Measurements from ENCODE around the gene DGKH. TPM values are rescaled to one million over a fixed set of nuclear protein-coding genes. Genes with fewer than 3 reads are reported as not detected.

The DGKH gene
- total RNA-seq, 1 experiment from 2014 or later, result 9.2 TPM

DNA sequence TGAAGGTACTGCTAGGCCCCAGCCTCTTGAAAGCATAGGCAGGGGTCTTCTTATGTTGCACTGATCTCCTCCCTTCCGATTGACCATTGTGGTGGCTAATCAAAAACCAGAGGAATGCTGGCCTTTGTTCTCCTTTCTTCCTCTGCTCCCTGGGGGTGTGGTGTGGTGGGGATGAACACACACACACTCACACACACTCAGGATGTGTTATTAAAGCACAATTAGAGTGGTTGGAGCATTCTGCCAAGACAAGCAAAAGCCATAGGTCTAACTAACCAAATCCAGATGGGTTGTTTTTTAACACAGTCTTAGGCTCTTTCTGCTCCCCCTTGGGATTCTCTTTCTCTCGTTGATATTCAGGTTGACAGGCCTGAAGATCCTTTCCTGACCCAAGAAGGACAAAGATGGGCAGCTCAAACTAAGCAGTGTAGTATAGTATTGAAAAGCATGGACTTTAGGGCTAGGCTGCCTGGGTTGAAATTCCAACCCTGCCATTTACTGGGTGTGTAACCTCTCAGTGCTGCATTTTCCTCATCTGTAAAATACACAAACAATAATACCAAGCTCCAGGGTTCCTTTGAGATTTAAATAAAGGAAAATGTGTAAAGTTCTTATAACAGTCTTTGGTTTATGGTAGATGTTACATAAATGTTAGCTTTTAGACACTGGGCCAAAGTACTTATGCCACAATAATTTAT lies 25.5 kb upstream of the DGKH start:
- TF ChIP-seq, protein P1, sequence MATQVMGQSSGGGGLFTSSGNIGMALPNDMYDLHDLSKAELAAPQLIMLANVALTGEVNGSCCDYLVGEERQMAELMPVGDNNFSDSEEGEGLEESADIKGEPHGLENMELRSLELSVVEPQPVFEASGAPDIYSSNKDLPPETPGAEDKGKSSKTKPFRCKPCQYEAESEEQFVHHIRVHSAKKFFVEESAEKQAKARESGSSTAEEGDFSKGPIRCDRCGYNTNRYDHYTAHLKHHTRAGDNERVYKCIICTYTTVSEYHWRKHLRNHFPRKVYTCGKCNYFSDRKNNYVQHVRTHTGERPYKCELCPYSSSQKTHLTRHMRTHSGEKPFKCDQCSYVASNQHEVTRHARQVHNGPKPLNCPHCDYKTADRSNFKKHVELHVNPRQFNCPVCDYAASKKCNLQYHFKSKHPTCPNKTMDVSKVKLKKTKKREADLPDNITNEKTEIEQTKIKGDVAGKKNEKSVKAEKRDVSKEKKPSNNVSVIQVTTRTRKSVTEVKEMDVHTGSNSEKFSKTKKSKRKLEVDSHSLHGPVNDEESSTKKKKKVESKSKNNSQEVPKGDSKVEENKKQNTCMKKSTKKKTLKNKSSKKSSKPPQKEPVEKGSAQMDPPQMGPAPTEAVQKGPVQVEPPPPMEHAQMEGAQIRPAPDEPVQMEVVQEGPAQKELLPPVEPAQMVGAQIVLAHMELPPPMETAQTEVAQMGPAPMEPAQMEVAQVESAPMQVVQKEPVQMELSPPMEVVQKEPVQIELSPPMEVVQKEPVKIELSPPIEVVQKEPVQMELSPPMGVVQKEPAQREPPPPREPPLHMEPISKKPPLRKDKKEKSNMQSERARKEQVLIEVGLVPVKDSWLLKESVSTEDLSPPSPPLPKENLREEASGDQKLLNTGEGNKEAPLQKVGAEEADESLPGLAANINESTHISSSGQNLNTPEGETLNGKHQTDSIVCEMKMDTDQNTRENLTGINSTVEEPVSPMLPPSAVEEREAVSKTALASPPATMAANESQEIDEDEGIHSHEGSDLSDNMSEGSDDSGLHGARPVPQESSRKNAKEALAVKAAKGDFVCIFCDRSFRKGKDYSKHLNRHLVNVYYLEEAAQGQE (IDR thresholded peaks at IDR 0.05; ENCODE audit: low read depth), result no peak
- TF ChIP-seq SP1 (IDR thresholded peaks at IDR 0.05; ENCODE audit: low read depth) (no peak), EZH2phosphoT487 (IDR thresholded peaks at IDR 0.05; ENCODE audit: borderline replicate concordance) (no peak), EZH2 (IDR thresholded peaks at IDR 0.05) (no peak), ZNF274 (IDR thresholded peaks at IDR 0.05; ENCODE audit: low read depth, low read length) (no peak), CEBPB (IDR thresholded peaks at IDR 0.05; ENCODE audit: low read depth) (no peak), YY1 (IDR thresholded peaks at IDR 0.05; ENCODE audit: extremely low read depth, insufficient replicate concordance, low read depth, low read length) (no peak), POLR2A (IDR thresholded peaks at IDR 0.05; ENCODE audit: borderline replicate concordance, extremely low read depth, insufficient read depth, insufficient read length) (no peak), CBX3 (IDR thresholded peaks at IDR 0.05; ENCODE audit: low read depth) (no peak), POLR2AphosphoS5 (IDR thresholded peaks at IDR 0.05; ENCODE audit: low read depth, low read length) (no peak), EGR1 (IDR thresholded peaks at IDR 0.05; ENCODE audit: low read depth) (no peak), FOSL1 (IDR thresholded peaks at IDR 0.05; ENCODE audit: low read depth) (no peak)
- TF ChIP-seq, protein P2, sequence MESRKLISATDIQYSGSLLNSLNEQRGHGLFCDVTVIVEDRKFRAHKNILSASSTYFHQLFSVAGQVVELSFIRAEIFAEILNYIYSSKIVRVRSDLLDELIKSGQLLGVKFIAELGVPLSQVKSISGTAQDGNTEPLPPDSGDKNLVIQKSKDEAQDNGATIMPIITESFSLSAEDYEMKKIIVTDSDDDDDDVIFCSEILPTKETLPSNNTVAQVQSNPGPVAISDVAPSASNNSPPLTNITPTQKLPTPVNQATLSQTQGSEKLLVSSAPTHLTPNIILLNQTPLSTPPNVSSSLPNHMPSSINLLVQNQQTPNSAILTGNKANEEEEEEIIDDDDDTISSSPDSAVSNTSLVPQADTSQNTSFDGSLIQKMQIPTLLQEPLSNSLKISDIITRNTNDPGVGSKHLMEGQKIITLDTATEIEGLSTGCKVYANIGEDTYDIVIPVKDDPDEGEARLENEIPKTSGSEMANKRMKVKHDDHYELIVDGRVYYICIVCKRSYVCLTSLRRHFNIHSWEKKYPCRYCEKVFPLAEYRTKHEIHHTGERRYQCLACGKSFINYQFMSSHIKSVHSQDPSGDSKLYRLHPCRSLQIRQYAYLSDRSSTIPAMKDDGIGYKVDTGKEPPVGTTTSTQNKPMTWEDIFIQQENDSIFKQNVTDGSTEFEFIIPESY (IDR thresholded peaks at IDR 0.05; ENCODE audit: extremely low read depth, insufficient replicate concordance, low read length), result no peak
- TF ChIP-seq, protein P3, sequence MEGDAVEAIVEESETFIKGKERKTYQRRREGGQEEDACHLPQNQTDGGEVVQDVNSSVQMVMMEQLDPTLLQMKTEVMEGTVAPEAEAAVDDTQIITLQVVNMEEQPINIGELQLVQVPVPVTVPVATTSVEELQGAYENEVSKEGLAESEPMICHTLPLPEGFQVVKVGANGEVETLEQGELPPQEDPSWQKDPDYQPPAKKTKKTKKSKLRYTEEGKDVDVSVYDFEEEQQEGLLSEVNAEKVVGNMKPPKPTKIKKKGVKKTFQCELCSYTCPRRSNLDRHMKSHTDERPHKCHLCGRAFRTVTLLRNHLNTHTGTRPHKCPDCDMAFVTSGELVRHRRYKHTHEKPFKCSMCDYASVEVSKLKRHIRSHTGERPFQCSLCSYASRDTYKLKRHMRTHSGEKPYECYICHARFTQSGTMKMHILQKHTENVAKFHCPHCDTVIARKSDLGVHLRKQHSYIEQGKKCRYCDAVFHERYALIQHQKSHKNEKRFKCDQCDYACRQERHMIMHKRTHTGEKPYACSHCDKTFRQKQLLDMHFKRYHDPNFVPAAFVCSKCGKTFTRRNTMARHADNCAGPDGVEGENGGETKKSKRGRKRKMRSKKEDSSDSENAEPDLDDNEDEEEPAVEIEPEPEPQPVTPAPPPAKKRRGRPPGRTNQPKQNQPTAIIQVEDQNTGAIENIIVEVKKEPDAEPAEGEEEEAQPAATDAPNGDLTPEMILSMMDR (IDR thresholded peaks at IDR 0.05 in 2 of 3, conservative IDR thresholded peaks at IDR 0.05 in 1 of 3; ENCODE audit: borderline replicate concordance in 1 of 3, insufficient read depth in 1 of 3, low read depth in 2 of 3, low read length in 2 of 3), result no peak
- H3K4me3 ChIP-seq (replicated peaks in 1 of 2; ENCODE audit: low read depth in 1 of 2, low read length in 2 of 2), result no peak overlapping the region
- ChIA-PET CTCF (no interaction called here), POLR2A (no interaction called here), RAD21 (ENCODE audit: low non-redundant PET in 1 of 2, low total read pairs in 2 of 2, uncharacterized antibody in 2 of 2, unreplicated experiment in 2 of 2) (no interaction called here)
- DNase-seq (ENCODE audit: low read depth, low spot score) (no peak), ATAC-seq (no peak)
- H3K9ac ChIP-seq (ENCODE audit: low read length), result no peak overlapping the region
- H4K20me1 ChIP-seq (ENCODE audit: insufficient read depth), result no peaks in the 10 kb centered on the region
- H3K4me2 ChIP-seq (ENCODE audit: low read length), result no peak overlapping the region
- peaks cover 0 to 9% of the 10 kb centered on the region in 2 experiments; a peak in 2 of 4 replicates for H3K4me1 ChIP-seq (ENCODE audit: control insufficient read depth in 1 of 2, insufficient read depth in 2 of 2, low read length in 2 of 2)
- no TSS peak for BruUV-seq (replicated peaks)
- no peaks in the 10 kb centered on the region for H3K36me3 ChIP-seq (ENCODE audit: control insufficient read depth in 1 of 2, insufficient read depth in 2 of 2, low read length in 2 of 2)
- H3K27me3 ChIP-seq (ENCODE audit: insufficient read depth, low read length), result no peaks in the 10 kb centered on the region
- no peaks in the 10 kb centered on the region for H3K9me2 ChIP-seq (ENCODE audit: insufficient read depth)
- intact Hi-C loops (cut with micrococcal nuclease), result no loop called here
- H2AFZ ChIP-seq (ENCODE audit: low read depth, low read length, poor library complexity, severe bottlenecking), result no peak overlapping the region
- no peak overlapping the region for H3K27ac ChIP-seq (ENCODE audit: low read depth, low read length)
- H3K9me3 ChIP-seq (ENCODE audit: control insufficient read depth in 1 of 2, insufficient read depth in 1 of 2, low read depth in 1 of 2, low read length in 2 of 2), result no peaks in the 10 kb centered on the region
- no peaks in the 10 kb centered on the region for H3K79me2 ChIP-seq (ENCODE audit: insufficient read depth, low read length)

Measured in HCT116 (cell line).